SK-N-MC (cell line): Measurements from ENCODE around the gene CCDC187.

Experiments used
- EZH2 ChIP-seq: fragments of 200-600 bp; sonication (generic); IDR thresholded peaks from one replicate; pipeline ENCODE4 v1.6.1; 2017; ENCODE audit warnings: antibody characterized with exemption
- FOXP2 ChIP-seq: optimal IDR thresholded peaks from 2 replicates; pipeline ENCODE3; 2011; ENCODE audit warnings: mild to moderate bottlenecking, moderate library complexity; ENCODE audit not compliant: insufficient read depth; ENCODE audit errors: extremely low read length, control extremely low read depth
- POLR2AphosphoS5 ChIP-seq: IDR thresholded peaks from 2 replicates; pipeline ENCODE4 v1.6.1; 2012; ENCODE audit warnings: mild to moderate bottlenecking, low read depth, low read length, borderline replicate concordance

- no peak for TF ChIP-seq POLR2AphosphoS5
- TF ChIP-seq EZH2 = no peak
- no peak for TF ChIP-seq FOXP2
Observed at GRCh38 chr9:136225748-136226679, 77.9 kb downstream of the CCDC187 start.
